Prostate gland (tissue), 2 donors: ENCODE data around the gene PIGC. TPM values are rescaled to one million over a fixed set of nuclear protein-coding genes. Genes with fewer than 3 reads are reported as not detected.

Experiments
- DNase-seq: peaks from one replicate; pipeline ENCODE4 v3.0.0-alpha.2; 2019; ENCODE audit warnings: low spot score
- H3K27ac ChIP-seq, 2 donors: fragments of 200-600 bp; sonication (generic); 2 replicates each; pipeline ENCODE4 v1.5.1; 2017 to 2019
- H3K27me3 ChIP-seq: fragments of 200-600 bp; sonication (generic); replicated peaks from 2 replicates; pipeline ENCODE4 v1.5.1; 2019; ENCODE audit not compliant: insufficient read depth
- H3K36me3 ChIP-seq, 2 donors: fragments of 200-600 bp; sonication (generic); 1 replicate in 1 of 2; 2 replicates in 1 of 2; pipeline versions ENCODE4 v1.5.1 to v1.8.1; 2017 to 2019
- H3K4me1 ChIP-seq: fragments of 200-600 bp; sonication (generic); replicated peaks from 2 replicates; pipeline ENCODE4 v1.5.1; 2019
- H3K4me3 ChIP-seq, 2 donors: fragments of 200-600 bp; sonication (generic); 2 replicates each; pipeline ENCODE4 v1.5.1; 2017 to 2019
- H3K9me3 ChIP-seq: fragments of 200-600 bp; sonication (generic); 2 replicates; pipeline ENCODE4 v1.5.1; 2017
- CTCF ChIP-seq, 4 experiments: fragments of 200-600 bp in 2 of 4; fragments of 450-650 bp in 2 of 4; sonication (generic) in 2 of 4; IDR thresholded peaks; 1 replicate in 3 of 4; 2 replicates in 1 of 4; pipeline ENCODE4 v1.5.1; 2016 to 2019; ENCODE audit warnings: antibody characterized with exemption in 4 of 4, mild to moderate bottlenecking in 2 of 4, moderate library complexity in 2 of 4
- POLR2A ChIP-seq: fragments of 450-650 bp; IDR thresholded peaks from one replicate; pipeline ENCODE4 v1.6.1; 2016; ENCODE audit warnings: antibody characterized with exemption, mild to moderate bottlenecking
- POLR2AphosphoS5 ChIP-seq: sonication (generic); formaldehyde crosslinking; IDR thresholded peaks from one replicate; pipeline ENCODE4 v1.6.1; 2017; ENCODE audit warnings: antibody characterized with exemption
- WGBS: methylation state at CpG from one replicate; pipeline ENCODE4 v1.1.5; 2018; 5-methylcytosine and 5-hydroxymethylcytosine counted together
- intact Hi-C: fragments of 100-400 bp; cut with DNase I; formaldehyde crosslinking; loops from one replicate; pipeline ENCODE4 v1.14.2; 2022
- total RNA-seq, 2 donors: library from RNA; depleted of rRNA; stranded (reverse); fragments of >200 nt; gene quantifications; one replicate each; pipeline ENCODE4 v1.1.0, GENCODE V29; 2016

Gene PIGC
- total RNA-seq, 2 donors from 2014 or later: 24.1 to 34.1 TPM

DNA sequence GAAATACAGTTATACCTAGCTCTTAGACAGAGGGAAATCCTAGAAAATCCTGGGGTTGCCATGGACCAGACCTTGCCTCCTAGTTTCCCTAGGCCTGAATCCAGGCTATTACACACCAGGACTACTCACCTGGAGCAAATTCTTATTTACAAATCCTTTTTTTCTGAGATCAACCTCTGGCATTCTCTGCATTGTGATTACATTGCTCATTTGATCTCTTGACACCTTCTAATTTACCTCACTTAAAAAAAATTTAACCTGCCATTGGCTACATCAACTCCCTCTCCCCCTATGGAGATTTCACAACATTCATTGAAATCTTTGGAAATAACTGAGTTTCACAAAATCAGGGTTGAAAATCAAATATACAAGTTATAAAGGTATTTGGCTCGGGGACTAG lies 26.3 kb downstream of the PIGC start:
- H3K27me3 ChIP-seq: no peaks in the 10 kb centered on the region
- no peaks in the 10 kb centered on the region for H3K36me3 ChIP-seq
- TF ChIP-seq POLR2AphosphoS5 (no peak), POLR2A (no peak), CTCF (IDR thresholded peaks at IDR 0.05) (no peak)
- H3K9me3 ChIP-seq: no peaks in the 10 kb centered on the region
- 97% methylated on average over 1 of the region's 1 CpG for WGBS
- H3K4me3 ChIP-seq: no peak overlapping the region
- H3K27ac ChIP-seq: no peak overlapping the region
- intact Hi-C loops: no loop called here
- H3K4me1 ChIP-seq: no peaks in the 10 kb centered on the region
- no peak for DNase-seq

- H3K27ac ChIP-seq: no peak overlapping the region
- intact Hi-C loops: no loop called here
- no peak for DNase-seq
Observed at GRCh38 chr1:172416496-172417035, 27.3 kb downstream of the PIGC start.

GRCh38 chr1:172414331-172414730 lies 29.5 kb downstream of the PIGC start:
- TF ChIP-seq POLR2AphosphoS5 (no peak), CTCF (IDR thresholded peaks at IDR 0.05) (no peak), POLR2A (no peak)
- intact Hi-C loops: no loop called here
- H3K27me3 ChIP-seq: no peaks in the 10 kb centered on the region
- no peak for DNase-seq
- H3K27ac ChIP-seq: no peak overlapping the region
- no peaks in the 10 kb centered on the region for H3K9me3 ChIP-seq
- H3K4me3 ChIP-seq: no peak overlapping the region
- no peaks in the 10 kb centered on the region for H3K36me3 ChIP-seq
- no peaks in the 10 kb centered on the region for H3K4me1 ChIP-seq

More at GRCh38 chr1:172416496-172417035, 27.3 kb downstream of the PIGC start:
- no peaks in the 10 kb centered on the region for H3K9me3 ChIP-seq
- TF ChIP-seq POLR2A (no peak), POLR2AphosphoS5 (no peak), CTCF (IDR thresholded peaks at IDR 0.05) (no peak)
- 31% methylated on average over 4 of the region's 4 CpGs for WGBS
- no peaks in the 10 kb centered on the region for H3K4me1 ChIP-seq
- no peaks in the 10 kb centered on the region for H3K36me3 ChIP-seq
- no peaks in the 10 kb centered on the region for H3K27me3 ChIP-seq
- no peak overlapping the region for H3K4me3 ChIP-seq

- intact Hi-C loops: no loop called here
- WGBS: 97% methylated on average over 2 of the region's 2 CpGs
Observed at GRCh38 chr1:172411791-172412338, 32.0 kb downstream of the PIGC start.

More at GRCh38 chr1:172411791-172412338, 32.0 kb downstream of the PIGC start:
- Histone ChIP-seq H3K9me3 (no peaks in the 10 kb centered on the region), H3K4me3 (no peak overlapping the region), H3K36me3 (no peaks in the 10 kb centered on the region), H3K27me3 (no peaks in the 10 kb centered on the region), H3K4me1 (no peaks in the 10 kb centered on the region), H3K27ac (no peak overlapping the region)
- no peak for TF ChIP-seq POLR2A
- TF ChIP-seq CTCF (IDR thresholded peaks at IDR 0.05): no peak
- no peak for TF ChIP-seq POLR2AphosphoS5
- no peak for DNase-seq
